Measurements from ENCODE around the gene GPR180.
A peak's percentile ranks its signal among the peaks of the same experiment; 100 is the strongest.

GPR180 gene

DNA sequence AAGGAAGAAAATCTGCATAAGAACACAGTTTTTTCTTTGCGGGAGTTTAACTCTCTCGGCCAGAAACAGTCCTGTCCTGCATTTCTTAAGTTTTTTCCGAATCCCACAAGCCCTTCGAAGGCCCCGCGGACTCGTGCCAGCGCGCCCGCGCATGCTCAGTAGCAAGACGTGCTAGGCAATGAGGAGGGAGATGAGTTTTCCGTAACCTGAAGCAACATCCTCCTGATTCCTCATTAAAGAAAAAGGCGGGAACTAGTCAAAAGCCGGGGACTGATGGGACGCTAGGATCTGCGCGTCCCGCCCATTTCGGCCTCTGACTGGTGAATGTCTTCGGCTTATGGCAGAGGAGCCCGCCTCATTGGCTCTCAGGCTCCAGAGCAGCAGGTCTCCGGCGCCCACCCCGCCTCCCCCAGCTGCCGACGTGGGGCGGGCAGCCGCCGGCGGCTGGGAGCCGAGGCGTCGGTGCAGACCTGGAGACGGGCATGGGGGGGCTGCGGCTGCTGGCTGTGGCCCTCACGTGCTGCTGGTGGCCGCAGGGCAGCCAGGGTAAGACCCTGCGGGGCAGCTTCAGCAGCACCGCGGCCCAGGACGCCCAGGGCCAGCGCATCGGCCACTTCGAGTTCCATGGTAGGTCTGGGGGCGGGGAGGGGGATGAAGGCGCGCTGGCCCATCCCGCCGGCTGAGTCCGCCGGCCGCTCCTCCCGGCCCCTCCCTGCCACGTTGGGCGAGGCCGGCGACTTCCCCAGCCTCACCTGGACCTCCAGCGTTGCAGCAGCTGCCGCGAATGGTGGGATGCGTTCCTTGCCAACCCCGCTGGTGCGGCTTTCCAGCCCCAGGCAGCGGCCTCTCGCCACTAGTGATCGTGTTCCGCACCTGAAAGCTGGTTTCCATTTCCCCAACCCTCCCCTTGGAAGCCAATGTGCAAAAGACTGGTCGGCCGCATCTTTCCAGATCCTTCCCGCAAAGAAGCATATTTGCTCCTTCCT, at the start of gene GPR180:
TSS of gene GPR180 (plus strand) at position 412 of the 986 bp plus-strand sequence. CDS start at position 483, 71 bp downstream.
- peaks cover 25% of the 10 kb centered on the region for H3K4me1 Mint-ChIP-seq
- H3K9me3 Mint-ChIP-seq = peaks cover 4% of the 10 kb centered on the region
- H3K36me3 Mint-ChIP-seq = peaks cover 3% of the 10 kb centered on the region
- H3K27ac Mint-ChIP-seq = peak within 1 kb of the TSS; percentile 72
- peak; percentile 100 for ATAC-seq
- peak within 1 kb of the TSS; percentile 89 for H3K4me3 Mint-ChIP-seq
- no peaks in the 10 kb centered on the region for H3K27me3 Mint-ChIP-seq

DNA sequence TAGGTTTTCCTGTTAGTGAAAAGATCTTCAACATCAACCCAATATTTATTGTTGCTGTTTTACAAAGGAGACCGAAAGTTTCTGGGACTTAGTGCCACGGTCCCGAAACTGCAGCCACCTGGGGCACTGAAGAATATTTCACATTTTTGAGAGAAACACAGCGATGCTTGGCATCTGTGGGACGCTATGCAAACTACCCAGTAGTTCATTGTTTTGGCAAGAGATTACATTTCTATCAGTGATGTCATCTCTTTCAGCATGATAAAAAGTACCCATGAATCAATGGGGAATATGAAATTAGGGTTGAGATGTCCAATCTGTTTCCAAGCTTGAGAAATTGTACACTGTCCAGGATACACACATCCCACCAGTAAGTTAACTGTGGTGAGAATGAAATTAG, 49.6 kb upstream of the GPR180 start:
- Mint-ChIP-seq H3K9me3 (no peaks in the 10 kb centered on the region), H3K27ac (no peak overlapping the region), H3K4me3 (no peak overlapping the region), H3K36me3 (no peaks in the 10 kb centered on the region), H3K27me3 (no peaks in the 10 kb centered on the region), H3K4me1 (peaks cover 36% of the 10 kb centered on the region)
- no peak for ATAC-seq

DNA sequence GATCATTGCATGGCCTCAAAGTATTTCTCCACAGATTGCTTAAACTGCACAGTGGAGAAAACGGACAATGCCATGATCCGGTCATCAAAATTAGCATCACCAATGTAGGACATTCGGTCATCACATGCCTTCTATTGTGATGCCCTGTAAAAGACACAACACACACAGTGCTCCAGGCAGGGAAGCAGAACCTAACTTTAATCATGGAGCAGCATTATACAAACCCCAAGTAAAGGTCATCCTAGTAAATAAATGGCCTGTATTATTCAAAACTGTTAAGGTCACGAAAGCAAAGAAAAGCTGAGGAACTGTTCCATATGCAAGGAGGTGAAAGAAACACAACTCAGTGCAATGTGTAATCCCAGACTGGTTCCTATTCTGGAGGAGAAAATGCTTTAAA, 47.9 kb upstream of the GPR180 start:
- Mint-ChIP-seq H3K9me3 (no peaks in the 10 kb centered on the region), H3K4me3 (no peak overlapping the region), H3K27me3 (no peaks in the 10 kb centered on the region), H3K27ac (no peak overlapping the region), H3K4me1 (peaks cover 26% of the 10 kb centered on the region), H3K36me3 (no peaks in the 10 kb centered on the region)
- ATAC-seq = no peak

DNA sequence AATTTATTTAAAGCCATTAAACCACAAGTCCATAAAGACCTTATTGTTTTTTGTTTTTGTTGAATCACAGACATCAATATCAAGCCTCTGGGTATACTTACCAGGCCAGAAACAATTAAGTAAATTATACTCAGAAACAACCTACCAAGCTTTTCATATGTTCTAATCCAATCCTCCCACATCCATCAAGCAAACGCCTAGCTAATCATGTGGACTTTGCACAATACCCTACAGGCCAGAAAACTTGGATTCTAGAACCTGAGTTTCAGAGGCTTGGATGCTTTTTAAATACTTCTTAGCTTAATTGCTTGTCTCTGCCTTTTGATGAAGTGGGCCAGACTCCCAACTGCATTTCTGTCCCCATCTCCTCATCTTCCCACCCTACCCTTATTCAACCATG, 45.6 kb upstream of the GPR180 start:
- Mint-ChIP-seq H3K9me3 (no peaks in the 10 kb centered on the region), H3K36me3 (no peaks in the 10 kb centered on the region), H3K4me3 (no peak overlapping the region), H3K27me3 (no peaks in the 10 kb centered on the region), H3K27ac (no peak overlapping the region), H3K4me1 (peaks cover 10% of the 10 kb centered on the region)
- no peak for ATAC-seq

DNA sequence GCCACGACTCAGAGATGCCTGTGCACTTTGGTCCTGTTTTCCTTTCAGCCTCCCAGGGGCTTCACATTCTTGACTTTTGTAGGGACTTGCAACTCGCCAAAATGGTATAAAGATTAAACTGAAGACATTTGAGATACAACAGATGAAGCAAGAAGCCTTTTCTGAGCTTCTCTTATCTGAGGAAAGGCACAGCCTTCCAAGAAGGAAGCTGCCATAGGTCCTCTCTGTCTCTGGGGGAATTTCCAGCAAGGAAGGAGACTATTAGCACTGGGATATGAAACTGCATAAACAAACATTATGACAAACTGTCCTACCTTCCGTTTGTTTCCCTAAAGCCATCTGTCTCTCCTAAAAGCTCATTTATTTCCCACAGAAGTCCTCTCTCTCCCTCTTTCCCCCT, 45.0 kb upstream of the GPR180 start:
- Mint-ChIP-seq H3K36me3 (peaks cover 1% of the 10 kb centered on the region), H3K9me3 (no peaks in the 10 kb centered on the region), H3K4me3 (no peak overlapping the region), H3K27ac (no peak overlapping the region), H3K27me3 (no peaks in the 10 kb centered on the region), H3K4me1 (peaks cover 4% of the 10 kb centered on the region)
- ATAC-seq = no peak

DNA sequence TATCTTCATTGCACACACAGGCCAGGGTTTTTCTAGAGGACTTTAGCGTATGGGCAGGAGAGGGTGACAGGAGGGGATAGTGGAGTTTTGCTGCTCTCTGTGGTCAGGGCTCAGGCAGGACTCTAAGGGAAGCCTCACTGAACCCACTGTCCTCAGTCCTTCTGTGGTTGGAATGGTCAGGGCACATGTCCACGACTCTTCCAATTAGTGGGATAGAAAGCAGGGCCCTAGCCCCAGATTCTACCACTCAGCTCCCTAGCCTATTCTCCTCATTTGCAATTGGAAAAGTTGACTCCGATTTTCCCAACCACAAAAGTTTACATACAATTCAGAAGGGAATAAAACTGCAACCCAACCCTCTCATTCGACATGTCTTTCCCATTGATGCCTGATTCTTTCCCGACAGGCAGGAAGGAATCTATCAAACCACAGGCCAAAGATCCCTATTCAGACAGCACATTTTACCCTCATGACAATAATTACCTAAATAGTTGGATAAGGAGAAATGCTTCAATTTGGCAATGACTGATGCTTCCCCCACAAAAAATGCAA, 43.9 kb upstream of the GPR180 start:
- no peaks in the 10 kb centered on the region for H3K9me3 Mint-ChIP-seq
- no peaks in the 10 kb centered on the region for H3K4me1 Mint-ChIP-seq
- H3K27ac Mint-ChIP-seq = no peak overlapping the region
- no peak for ATAC-seq
- H3K36me3 Mint-ChIP-seq = peaks cover 8% of the 10 kb centered on the region
- no peak overlapping the region for H3K4me3 Mint-ChIP-seq
- no peaks in the 10 kb centered on the region for H3K27me3 Mint-ChIP-seq

DNA sequence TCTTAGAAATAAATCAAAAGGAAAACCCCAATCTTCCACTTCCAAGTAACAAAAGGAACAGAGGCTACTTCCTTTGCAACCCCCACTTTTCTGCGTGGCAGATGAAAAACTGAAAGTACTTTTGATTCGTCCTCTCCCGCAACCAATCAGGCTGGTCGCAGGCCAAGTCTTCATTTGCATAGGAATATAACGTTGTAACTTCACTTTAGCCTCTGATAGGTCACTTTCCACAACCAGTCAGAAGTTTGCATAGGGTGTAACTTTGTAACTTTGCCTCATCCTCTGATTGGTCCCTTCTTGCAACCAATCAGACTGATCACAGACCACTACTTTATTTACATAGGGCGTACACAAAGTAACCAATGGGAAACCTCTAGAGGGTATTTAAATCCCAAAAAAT, 42.9 kb upstream of the GPR180 start:
- no peak for ATAC-seq
- Mint-ChIP-seq H3K27ac (no peak overlapping the region), H3K27me3 (no peaks in the 10 kb centered on the region), H3K4me3 (no peak overlapping the region), H3K4me1 (no peaks in the 10 kb centered on the region), H3K36me3 (peaks cover 14% of the 10 kb centered on the region), H3K9me3 (no peaks in the 10 kb centered on the region)

DNA sequence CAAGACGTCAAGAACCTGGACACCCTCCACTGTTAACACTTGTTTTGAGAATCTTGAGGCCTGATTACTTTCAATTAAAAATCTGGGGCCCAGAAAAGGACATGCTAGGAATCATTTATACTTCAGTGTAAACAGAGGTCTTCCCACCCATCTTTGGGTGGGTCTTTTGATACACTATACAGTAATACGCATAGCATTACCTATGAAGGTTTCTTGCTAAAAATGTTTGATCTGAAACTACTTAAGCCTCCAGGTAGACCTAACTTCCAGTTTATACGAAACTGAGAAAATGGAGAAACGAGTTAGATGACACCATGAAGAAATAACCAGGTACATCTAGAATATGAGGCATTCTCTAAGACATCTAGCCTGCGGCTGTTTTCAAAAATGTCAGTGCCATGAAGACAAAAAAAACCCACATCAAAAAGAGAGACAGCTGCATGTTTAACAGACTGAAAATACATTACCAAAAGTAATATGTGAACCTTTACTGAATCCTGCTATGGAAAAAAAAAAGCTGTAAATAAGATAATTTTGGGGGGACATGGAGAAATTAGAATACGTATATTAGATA, 42.3 kb upstream of the GPR180 start:
- Mint-ChIP-seq H3K4me1 (no peaks in the 10 kb centered on the region), H3K27ac (no peak overlapping the region), H3K9me3 (no peaks in the 10 kb centered on the region), H3K27me3 (no peaks in the 10 kb centered on the region), H3K36me3 (peaks cover 14% of the 10 kb centered on the region), H3K4me3 (no peak overlapping the region)
- ATAC-seq = no peak

DNA sequence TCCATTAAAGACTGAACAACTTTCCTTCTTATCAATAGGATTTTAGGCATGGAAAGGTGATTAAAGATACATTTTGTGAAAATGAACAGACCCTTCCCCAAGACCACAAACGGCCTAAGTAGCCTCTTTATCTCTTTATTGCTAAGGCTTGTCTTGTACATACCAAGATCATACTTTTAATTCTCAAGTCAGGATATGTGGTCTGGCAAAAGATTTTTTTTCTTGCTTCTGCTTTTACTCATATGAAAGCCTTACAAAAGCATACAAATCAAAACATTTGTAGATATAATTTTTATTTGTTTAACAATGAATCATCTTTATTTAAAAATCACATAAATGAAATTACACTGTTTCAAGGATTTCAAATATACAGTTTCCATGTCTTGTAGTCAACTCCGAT, 41.5 kb upstream of the GPR180 start:
- no peak for ATAC-seq
- H3K36me3 Mint-ChIP-seq = peaks cover 14% of the 10 kb centered on the region
- H3K4me1 Mint-ChIP-seq = no peaks in the 10 kb centered on the region
- H3K27me3 Mint-ChIP-seq = no peaks in the 10 kb centered on the region
- H3K27ac Mint-ChIP-seq = no peak overlapping the region
- no peaks in the 10 kb centered on the region for H3K9me3 Mint-ChIP-seq
- no peak overlapping the region for H3K4me3 Mint-ChIP-seq

DNA sequence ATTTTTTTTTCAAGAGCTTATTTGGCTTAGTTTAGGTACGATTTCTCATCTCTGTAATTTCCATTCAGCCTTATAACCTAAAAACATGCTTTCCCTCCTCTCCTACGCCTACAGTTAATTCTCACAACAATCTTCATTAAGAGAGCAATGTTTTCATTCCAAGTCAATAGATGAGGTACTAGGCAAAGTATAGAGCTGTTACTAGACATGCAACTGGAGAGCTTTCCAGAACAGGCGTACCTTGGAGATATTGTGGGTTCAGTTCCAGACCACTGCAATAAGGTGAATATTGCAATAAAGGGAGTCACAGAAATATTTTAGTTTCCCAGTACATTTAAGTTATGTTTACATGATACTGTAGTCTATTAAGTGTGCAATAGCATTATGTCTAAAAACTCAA, 40.5 kb upstream of the GPR180 start:
- Mint-ChIP-seq H3K9me3 (no peaks in the 10 kb centered on the region), H3K27me3 (no peaks in the 10 kb centered on the region), H3K27ac (no peak overlapping the region), H3K4me1 (no peaks in the 10 kb centered on the region), H3K4me3 (no peak overlapping the region), H3K36me3 (peaks cover 14% of the 10 kb centered on the region)
- ATAC-seq = no peak

DNA sequence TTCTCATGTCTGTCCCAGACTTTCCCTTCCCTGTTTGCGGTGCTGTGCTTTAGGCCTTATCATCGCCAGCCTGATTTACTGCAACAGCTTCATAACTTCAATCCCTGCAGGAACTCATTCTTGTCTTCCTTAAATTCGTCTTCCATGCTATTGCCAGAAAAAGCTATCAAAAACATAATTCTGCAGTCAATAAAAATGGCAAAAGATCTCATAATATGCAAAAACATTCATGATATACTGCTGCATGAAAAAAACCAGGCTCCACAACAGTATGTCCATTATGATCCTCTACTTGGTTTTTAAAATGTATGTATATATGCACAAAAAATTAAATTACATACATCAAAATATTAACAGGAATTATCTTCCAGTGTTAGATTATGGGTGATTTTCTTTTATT, 34.1 kb upstream of the GPR180 start:
- no peaks in the 10 kb centered on the region for H3K9me3 Mint-ChIP-seq
- H3K36me3 Mint-ChIP-seq = peaks cover 56% of the 10 kb centered on the region
- no peak for ATAC-seq

DNA sequence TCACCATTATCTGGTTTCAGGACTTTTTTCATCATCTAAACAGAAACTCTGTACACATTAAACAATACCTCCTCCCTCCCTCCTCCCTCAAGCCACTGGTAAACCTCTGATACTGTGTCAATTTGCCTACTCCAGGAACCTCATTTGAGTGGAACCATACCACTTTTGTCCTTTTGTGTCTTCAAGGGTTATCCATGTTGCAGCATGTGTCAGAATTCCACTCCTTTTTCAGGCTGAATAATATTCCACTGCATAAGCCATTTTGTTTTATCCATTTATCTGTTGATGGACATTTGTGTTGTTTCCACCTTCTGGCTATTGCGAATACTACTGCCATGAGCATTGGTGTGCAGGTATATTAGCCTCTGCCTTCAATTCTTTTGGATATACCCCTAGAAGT, 33.2 kb upstream of the GPR180 start:
- Mint-ChIP-seq H3K36me3 (peaks cover 58% of the 10 kb centered on the region), H3K4me3 (no peak overlapping the region), H3K27me3 (no peaks in the 10 kb centered on the region), H3K9me3 (no peaks in the 10 kb centered on the region), H3K27ac (no peak overlapping the region), H3K4me1 (no peaks in the 10 kb centered on the region)
- ATAC-seq = no peak

More for the DNA sequence above, 34.1 kb upstream of the GPR180 start:
- Mint-ChIP-seq H3K4me1 (no peaks in the 10 kb centered on the region), H3K27me3 (no peaks in the 10 kb centered on the region), H3K4me3 (no peak overlapping the region), H3K27ac (no peak overlapping the region)

DNA sequence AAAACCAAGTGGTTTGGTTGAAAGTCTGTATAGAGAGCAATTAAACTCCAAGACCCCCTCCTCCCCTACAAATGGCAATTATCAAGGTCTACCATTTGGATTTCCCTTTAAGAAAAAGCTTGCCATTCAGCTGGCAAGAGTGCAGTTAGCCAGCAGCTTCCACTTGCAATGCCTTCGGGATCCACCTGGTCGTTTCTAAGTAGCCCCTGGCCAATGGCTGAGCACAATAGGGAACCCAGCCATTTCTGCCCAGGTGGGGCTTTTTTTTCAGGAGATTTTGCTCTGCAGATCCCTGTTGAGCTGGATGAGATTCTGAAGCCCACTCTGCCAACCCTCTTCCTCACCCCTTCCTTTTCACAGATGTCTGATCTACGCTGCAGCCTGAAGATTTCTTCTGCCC, 32.0 kb upstream of the GPR180 start:
- ATAC-seq = no peak
- no peaks in the 10 kb centered on the region for H3K9me3 Mint-ChIP-seq
- no peaks in the 10 kb centered on the region for H3K27me3 Mint-ChIP-seq
- H3K4me3 Mint-ChIP-seq = no peak overlapping the region
- peaks cover 66% of the 10 kb centered on the region for H3K36me3 Mint-ChIP-seq
- no peak overlapping the region for H3K27ac Mint-ChIP-seq
- H3K4me1 Mint-ChIP-seq = no peaks in the 10 kb centered on the region

DNA sequence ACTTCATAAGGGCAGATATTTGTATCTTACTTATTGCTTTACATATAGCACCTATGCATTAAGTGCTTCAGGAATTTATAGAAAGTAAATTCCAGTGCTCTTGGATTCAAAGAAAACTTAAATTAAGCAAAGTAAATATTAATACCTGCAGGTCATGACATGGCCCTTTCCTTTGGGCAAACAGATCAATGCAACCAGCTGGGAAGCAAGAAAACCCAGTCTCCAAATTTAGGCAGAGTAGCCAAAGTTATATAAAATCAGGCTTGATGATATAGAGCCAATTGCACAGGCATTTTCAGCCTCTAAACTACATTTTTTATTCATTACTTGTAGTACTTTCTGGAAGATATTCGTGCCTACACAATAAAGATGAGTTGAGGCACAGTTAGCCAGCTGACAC, 22.6 kb upstream of the GPR180 start:
- H3K4me1 Mint-ChIP-seq = no peaks in the 10 kb centered on the region
- H3K36me3 Mint-ChIP-seq = peaks cover 57% of the 10 kb centered on the region
- ATAC-seq = no peak
- H3K27ac Mint-ChIP-seq = no peak overlapping the region
- no peaks in the 10 kb centered on the region for H3K9me3 Mint-ChIP-seq
- H3K4me3 Mint-ChIP-seq = no peak overlapping the region
- H3K27me3 Mint-ChIP-seq = no peaks in the 10 kb centered on the region

DNA sequence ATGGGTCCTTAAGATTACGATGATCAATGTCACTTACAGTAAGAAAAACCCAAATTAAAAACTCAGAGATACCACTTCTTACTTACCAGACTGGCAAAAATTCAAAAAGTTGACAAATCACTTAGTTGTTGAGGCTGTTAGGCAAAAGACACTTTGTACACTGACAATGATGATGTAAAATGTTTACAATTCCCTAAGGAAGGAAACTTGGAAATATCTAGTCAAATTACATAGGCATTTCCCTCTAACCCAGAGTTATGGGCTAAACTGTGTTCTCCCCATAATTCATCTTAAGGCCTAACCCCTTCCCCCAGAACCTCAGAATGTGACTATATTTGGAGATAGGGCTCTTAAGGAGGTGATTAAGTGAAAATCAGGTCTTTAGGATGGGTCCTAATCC, 17.7 kb upstream of the GPR180 start:
- no peaks in the 10 kb centered on the region for H3K27me3 Mint-ChIP-seq
- ATAC-seq = no peak
- H3K27ac Mint-ChIP-seq = no peak overlapping the region
- H3K4me3 Mint-ChIP-seq = no peak overlapping the region
- peaks cover 85% of the 10 kb centered on the region for H3K36me3 Mint-ChIP-seq
- H3K9me3 Mint-ChIP-seq = no peaks in the 10 kb centered on the region
- H3K4me1 Mint-ChIP-seq = peaks cover 15% of the 10 kb centered on the region

All from stimulated activated memory B cell treated with anti-CD40 and anti-IgM and Interleukin-4, amounts not matched to agents 10 μg/mL and 1 μg/mL and 100 μg/mL, for 72 hours (primary cell).